Activated T-helper 1 cell treated with anti-CD3 and anti-CD28 coated beads, Interleukin-2, amount 50 U/mL, for 16 hours (primary cell): ENCODE data around the gene LSS.
"Not testable (repeated sequence)": the region's sequence is repeated elsewhere in the genome, so short reads cannot be mapped to it uniquely, and the experiment has no call there.

Experiments used
- DNase-seq, 2 donors: peaks; one replicate each; pipeline ENCODE4 v3.0.0-alpha.2; 2020; ENCODE audit warnings: low read depth in 1 of 2, low spot score in 1 of 2

The LSS gene

GRCh38 chr21:46246345-46246744 lies 17.8 kb upstream of the LSS start:
- no peak for DNase-seq

- no peak for DNase-seq
Measured at GRCh38 chr21:46245213-46245915, 16.8 kb upstream of the LSS start.

- no peak for DNase-seq
Measured at GRCh38 chr21:46244602-46245001, 16.0 kb upstream of the LSS start.

- DNase-seq = no peak
Measured at GRCh38 chr21:46243960-46244361, 15.4 kb upstream of the LSS start.

GRCh38 chr21:46243325-46243724 lies 14.8 kb upstream of the LSS start:
- no peak for DNase-seq

GRCh38 chr21:46241577-46241976 lies 13.0 kb upstream of the LSS start:
- DNase-seq = not testable (repeated sequence)

GRCh38 chr21:46239817-46240325 lies 11.3 kb upstream of the LSS start:
- no peak for DNase-seq

GRCh38 chr21:46237474-46237873 lies 8.9 kb upstream of the LSS start:
- no peak for DNase-seq

GRCh38 chr21:46234436-46234950 lies 5.9 kb upstream of the LSS start:
- DNase-seq = no peak

GRCh38 chr21:46229923-46230260 lies 1.3 kb upstream of the LSS start:
- DNase-seq = no peak

- no peak for DNase-seq
Measured at GRCh38 chr21:46229133-46229922, 754 bp upstream of the LSS start.

- DNase-seq = no peak
Measured at GRCh38 chr21:46227811-46228344, 696 bp downstream of the LSS start.

- DNase-seq = no peak
Measured at GRCh38 chr21:46226920-46227599, 1.5 kb downstream of the LSS start.

- DNase-seq = no peak
Measured at GRCh38 chr21:46226146-46226545, 2.4 kb downstream of the LSS start.

GRCh38 chr21:46223661-46224060 lies 4.9 kb downstream of the LSS start:
- DNase-seq = not testable (repeated sequence)

GRCh38 chr21:46223217-46223616 lies 5.4 kb downstream of the LSS start:
- no peak for DNase-seq

GRCh38 chr21:46222436-46223116 lies 6.0 kb downstream of the LSS start:
- no peak for DNase-seq

GRCh38 chr21:46221664-46222435 lies 6.7 kb downstream of the LSS start:
- no peak for DNase-seq

GRCh38 chr21:46220847-46221246 lies 7.7 kb downstream of the LSS start:
- DNase-seq = no peak

- DNase-seq = no peak
Measured at GRCh38 chr21:46220275-46220810, 8.2 kb downstream of the LSS start.
